Anterior cingulate cortex (tissue), 58 donors: ENCODE data around the gene ACACB.

Source experiments
- DNase-seq, 58 donors: peaks; one replicate each; lab custom pipeline; 2025; lab: John Stamatoyannopoulos, UW

The ACACB gene

GRCh38 chr12:109115758-109116610 is at the start of gene ACACB:
Gene ACACB (plus strand): TSS chr12:109116587. CDS start chr12:109139406, 22,819 bp downstream.
- DNase-seq: peak in 54 of 58 donors; percentile 12 to 96 (median 74)

- DNase-seq: no peak
Measured at GRCh38 chr12:109069307-109070271, 46.8 kb upstream of the ACACB start.

GRCh38 chr12:109074866-109075265 is 41.5 kb upstream of the ACACB start:
- no peak for DNase-seq

GRCh38 chr12:109082751-109083150 is 33.6 kb upstream of the ACACB start:
- peak in 16 of 58 donors; percentile 6 to 65 (median 31) for DNase-seq

GRCh38 chr12:109084425-109084824 is 32.0 kb upstream of the ACACB start:
- no peak for DNase-seq

GRCh38 chr12:109085590-109085989 is 30.8 kb upstream of the ACACB start:
- no peak for DNase-seq

GRCh38 chr12:109087250-109087649 is 29.1 kb upstream of the ACACB start:
- DNase-seq: no peak

- no peak for DNase-seq
Measured at GRCh38 chr12:109088818-109089217, 27.6 kb upstream of the ACACB start.

GRCh38 chr12:109089683-109090082 is 26.7 kb upstream of the ACACB start:
- peak in 1 of 58 donors; percentile 13 for DNase-seq

- DNase-seq: no peak
Measured at GRCh38 chr12:109092497-109093021, 23.8 kb upstream of the ACACB start.

- DNase-seq: peak; percentile 30 to 97 (median 88)
Measured at GRCh38 chr12:109093022-109093918, 23.1 kb upstream of the ACACB start, which contains the start of gene ALKBH2. Gene ALKBH2 (minus strand): TSS chr12:109093472. CDS start chr12:109092786, 686 bp downstream.

- DNase-seq: no peak
Measured at GRCh38 chr12:109097140-109097434, 19.3 kb upstream of the ACACB start.

- DNase-seq: peak; percentile 76 to 98 (median 94)
Measured at GRCh38 chr12:109097435-109098182, 18.8 kb upstream of the ACACB start, which contains the start of gene UNG. Gene UNG (plus strand): TSS chr12:109097597. CDS start chr12:109097680, 83 bp downstream.

- DNase-seq: peak in 9 of 58 donors; percentile 74 to 85 (median 80)
Measured at GRCh38 chr12:109098183-109098604, 18.2 kb upstream of the ACACB start.

- no peak for DNase-seq
Measured at GRCh38 chr12:109098651-109099050, 17.7 kb upstream of the ACACB start.

GRCh38 chr12:109099431-109100020 is 16.9 kb upstream of the ACACB start:
- DNase-seq: no peak

GRCh38 chr12:109100741-109101140 is 15.6 kb upstream of the ACACB start:
- DNase-seq: no peak

- DNase-seq: no peak
Measured at GRCh38 chr12:109102491-109102890, 13.9 kb upstream of the ACACB start.
